ENCODE measurements around the gene FAM184A. TPM values are rescaled to one million over a fixed set of nuclear protein-coding genes. Genes with fewer than 3 reads are reported as not detected.

FAM184A gene
- total RNA-seq, 1 experiment from 2014 or later, result 13.3 TPM

DNA sequence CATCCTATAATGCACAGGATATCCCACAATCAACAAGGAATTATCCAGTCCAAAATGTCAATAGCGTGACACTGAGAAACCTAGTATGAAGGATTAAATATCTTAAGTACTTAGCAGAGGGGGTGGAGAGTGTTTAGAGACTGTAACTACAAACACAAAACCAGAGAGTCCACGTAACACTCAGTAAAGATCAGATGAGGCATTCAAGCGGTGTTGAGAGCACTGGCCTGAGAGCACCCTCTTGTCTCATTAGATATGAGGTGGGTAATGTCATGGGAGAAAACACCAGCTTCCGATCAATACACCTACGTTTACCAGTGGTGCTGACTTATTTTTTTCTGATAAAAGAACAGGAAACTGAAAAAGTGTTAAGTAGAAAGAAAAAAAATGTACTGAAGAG, 2.3 kb downstream of the FAM184A start:
- ChIA-PET CTCF (no interaction called here), POLR2A (no interaction called here)
- TF ChIP-seq TEAD4 (CRISPR knock-in tag; IDR thresholded peaks at IDR 0.05), result no peak
- TF ChIP-seq, protein P1, sequence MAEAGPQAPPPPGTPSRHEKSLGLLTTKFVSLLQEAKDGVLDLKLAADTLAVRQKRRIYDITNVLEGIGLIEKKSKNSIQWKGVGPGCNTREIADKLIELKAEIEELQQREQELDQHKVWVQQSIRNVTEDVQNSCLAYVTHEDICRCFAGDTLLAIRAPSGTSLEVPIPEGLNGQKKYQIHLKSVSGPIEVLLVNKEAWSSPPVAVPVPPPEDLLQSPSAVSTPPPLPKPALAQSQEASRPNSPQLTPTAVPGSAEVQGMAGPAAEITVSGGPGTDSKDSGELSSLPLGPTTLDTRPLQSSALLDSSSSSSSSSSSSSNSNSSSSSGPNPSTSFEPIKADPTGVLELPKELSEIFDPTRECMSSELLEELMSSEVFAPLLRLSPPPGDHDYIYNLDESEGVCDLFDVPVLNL (CRISPR knock-in tag; IDR thresholded peaks at IDR 0.05; ENCODE audit: borderline replicate concordance, low read depth), result no peak
- no peak for TF ChIP-seq GABPB1 (CRISPR knock-in tag; IDR thresholded peaks at IDR 0.05)
- TF ChIP-seq, protein P2, sequence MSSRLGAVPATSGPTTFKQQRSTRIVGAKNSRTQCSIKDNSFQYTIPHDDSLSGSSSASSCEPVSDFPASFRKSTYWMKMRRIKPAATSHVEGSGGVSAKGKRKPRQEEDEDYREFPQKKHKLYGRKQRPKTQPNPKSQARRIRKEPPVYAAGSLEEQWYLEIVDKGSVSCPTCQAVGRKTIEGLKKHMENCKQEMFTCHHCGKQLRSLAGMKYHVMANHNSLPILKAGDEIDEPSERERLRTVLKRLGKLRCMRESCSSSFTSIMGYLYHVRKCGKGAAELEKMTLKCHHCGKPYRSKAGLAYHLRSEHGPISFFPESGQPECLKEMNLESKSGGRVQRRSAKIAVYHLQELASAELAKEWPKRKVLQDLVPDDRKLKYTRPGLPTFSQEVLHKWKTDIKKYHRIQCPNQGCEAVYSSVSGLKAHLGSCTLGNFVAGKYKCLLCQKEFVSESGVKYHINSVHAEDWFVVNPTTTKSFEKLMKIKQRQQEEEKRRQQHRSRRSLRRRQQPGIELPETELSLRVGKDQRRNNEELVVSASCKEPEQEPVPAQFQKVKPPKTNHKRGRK (CRISPR knock-in tag; IDR thresholded peaks at IDR 0.05; ENCODE audit: borderline replicate concordance), result no peak
- H3K27ac Mint-ChIP-seq, result no peak overlapping the region
- ATAC-seq, result no peak
- no peak overlapping the region for H3K4me3 Mint-ChIP-seq
- no peaks in the 10 kb centered on the region for H3K36me3 Mint-ChIP-seq
- peaks cover 6% of the 10 kb centered on the region for H3K9me3 Mint-ChIP-seq
- peaks cover 33% of the 10 kb centered on the region for H3K27me3 Mint-ChIP-seq (ENCODE audit: low read depth)
- peaks cover 35% of the 10 kb centered on the region for H3K4me1 Mint-ChIP-seq
- no peak for DNase-seq (ENCODE audit: low spot score)

DNA sequence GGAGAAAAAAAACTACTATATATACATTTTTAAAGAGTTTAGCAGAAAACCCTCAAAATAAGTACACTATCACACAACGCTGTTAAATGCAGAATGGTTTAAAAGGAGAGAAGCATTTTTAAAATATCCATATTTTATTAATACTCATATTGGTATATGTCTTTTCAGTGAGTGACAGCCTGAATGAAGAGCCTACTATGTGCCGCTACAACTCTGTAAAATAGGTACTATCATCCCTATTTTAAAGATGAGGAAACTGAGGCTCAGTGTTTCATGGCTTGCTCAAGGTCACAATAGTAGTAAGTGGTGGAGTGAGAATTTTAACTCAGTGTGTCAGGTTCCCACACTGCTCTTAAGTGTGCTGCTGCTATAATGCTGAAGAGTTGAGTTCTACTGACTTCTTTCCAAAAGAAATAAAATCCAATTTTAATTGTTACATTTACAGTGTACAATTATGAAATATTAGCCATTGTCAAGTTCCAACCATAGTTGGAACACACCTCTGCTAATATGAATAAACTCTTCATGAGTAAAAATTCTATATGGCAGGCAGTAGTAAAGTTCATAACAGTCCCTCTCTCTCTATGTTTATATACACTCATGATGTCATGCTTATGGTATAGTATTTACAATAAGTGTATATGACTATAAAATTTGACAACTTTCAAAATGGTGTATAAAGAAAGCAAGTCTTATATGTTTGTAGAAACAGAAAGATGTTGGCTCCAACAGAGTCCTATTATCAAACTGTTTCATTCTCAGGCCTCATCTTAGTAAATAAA, 3.1 kb downstream of the FAM184A start:
- ChIA-PET POLR2A (no interaction called here), CTCF (no interaction called here)
- TF ChIP-seq, protein P3, sequence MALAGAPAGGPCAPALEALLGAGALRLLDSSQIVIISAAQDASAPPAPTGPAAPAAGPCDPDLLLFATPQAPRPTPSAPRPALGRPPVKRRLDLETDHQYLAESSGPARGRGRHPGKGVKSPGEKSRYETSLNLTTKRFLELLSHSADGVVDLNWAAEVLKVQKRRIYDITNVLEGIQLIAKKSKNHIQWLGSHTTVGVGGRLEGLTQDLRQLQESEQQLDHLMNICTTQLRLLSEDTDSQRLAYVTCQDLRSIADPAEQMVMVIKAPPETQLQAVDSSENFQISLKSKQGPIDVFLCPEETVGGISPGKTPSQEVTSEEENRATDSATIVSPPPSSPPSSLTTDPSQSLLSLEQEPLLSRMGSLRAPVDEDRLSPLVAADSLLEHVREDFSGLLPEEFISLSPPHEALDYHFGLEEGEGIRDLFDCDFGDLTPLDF (CRISPR knock-in tag; IDR thresholded peaks at IDR 0.05), result no peak
- TF ChIP-seq, protein P4, sequence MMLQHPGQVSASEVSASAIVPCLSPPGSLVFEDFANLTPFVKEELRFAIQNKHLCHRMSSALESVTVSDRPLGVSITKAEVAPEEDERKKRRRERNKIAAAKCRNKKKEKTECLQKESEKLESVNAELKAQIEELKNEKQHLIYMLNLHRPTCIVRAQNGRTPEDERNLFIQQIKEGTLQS (CRISPR knock-in tag; conservative IDR thresholded peaks at IDR 0.05), result no peak
- TF ChIP-seq ETV6 (CRISPR knock-in tag; IDR thresholded peaks at IDR 0.05) (no peak), ZNF219 (CRISPR knock-in tag; IDR thresholded peaks at IDR 0.05; ENCODE audit: borderline replicate concordance) (no peak), SMAD4 (CRISPR knock-in tag; IDR thresholded peaks at IDR 0.05) (no peak), ZBTB21 (CRISPR knock-in tag; IDR thresholded peaks at IDR 0.05; ENCODE audit: borderline replicate concordance) (no peak), KAT7 (CRISPR knock-in tag; IDR thresholded peaks at IDR 0.05; ENCODE audit: borderline replicate concordance) (no peak), MYBL2 (CRISPR knock-in tag; IDR thresholded peaks at IDR 0.05) (no peak), CBFB (CRISPR knock-in tag; IDR thresholded peaks at IDR 0.05; ENCODE audit: low read depth) (no peak), GABPB1 (CRISPR knock-in tag; IDR thresholded peaks at IDR 0.05) (no peak), HMGA2 (CRISPR knock-in tag; IDR thresholded peaks at IDR 0.05) (no peak)
- TF ChIP-seq, protein P5, sequence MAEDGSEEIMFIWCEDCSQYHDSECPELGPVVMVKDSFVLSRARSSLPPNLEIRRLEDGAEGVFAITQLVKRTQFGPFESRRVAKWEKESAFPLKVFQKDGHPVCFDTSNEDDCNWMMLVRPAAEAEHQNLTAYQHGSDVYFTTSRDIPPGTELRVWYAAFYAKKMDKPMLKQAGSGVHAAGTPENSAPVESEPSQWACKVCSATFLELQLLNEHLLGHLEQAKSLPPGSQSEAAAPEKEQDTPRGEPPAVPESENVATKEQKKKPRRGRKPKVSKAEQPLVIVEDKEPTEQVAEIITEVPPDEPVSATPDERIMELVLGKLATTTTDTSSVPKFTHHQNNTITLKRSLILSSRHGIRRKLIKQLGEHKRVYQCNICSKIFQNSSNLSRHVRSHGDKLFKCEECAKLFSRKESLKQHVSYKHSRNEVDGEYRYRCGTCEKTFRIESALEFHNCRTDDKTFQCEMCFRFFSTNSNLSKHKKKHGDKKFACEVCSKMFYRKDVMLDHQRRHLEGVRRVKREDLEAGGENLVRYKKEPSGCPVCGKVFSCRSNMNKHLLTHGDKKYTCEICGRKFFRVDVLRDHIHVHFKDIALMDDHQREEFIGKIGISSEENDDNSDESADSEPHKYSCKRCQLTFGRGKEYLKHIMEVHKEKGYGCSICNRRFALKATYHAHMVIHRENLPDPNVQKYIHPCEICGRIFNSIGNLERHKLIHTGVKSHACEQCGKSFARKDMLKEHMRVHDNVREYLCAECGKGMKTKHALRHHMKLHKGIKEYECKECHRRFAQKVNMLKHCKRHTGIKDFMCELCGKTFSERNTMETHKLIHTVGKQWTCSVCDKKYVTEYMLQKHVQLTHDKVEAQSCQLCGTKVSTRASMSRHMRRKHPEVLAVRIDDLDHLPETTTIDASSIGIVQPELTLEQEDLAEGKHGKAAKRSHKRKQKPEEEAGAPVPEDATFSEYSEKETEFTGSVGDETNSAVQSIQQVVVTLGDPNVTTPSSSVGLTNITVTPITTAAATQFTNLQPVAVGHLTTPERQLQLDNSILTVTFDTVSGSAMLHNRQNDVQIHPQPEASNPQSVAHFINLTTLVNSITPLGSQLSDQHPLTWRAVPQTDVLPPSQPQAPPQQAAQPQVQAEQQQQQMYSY (CRISPR knock-in tag; IDR thresholded peaks at IDR 0.05), result no peak
- TF ChIP-seq, protein P6, sequence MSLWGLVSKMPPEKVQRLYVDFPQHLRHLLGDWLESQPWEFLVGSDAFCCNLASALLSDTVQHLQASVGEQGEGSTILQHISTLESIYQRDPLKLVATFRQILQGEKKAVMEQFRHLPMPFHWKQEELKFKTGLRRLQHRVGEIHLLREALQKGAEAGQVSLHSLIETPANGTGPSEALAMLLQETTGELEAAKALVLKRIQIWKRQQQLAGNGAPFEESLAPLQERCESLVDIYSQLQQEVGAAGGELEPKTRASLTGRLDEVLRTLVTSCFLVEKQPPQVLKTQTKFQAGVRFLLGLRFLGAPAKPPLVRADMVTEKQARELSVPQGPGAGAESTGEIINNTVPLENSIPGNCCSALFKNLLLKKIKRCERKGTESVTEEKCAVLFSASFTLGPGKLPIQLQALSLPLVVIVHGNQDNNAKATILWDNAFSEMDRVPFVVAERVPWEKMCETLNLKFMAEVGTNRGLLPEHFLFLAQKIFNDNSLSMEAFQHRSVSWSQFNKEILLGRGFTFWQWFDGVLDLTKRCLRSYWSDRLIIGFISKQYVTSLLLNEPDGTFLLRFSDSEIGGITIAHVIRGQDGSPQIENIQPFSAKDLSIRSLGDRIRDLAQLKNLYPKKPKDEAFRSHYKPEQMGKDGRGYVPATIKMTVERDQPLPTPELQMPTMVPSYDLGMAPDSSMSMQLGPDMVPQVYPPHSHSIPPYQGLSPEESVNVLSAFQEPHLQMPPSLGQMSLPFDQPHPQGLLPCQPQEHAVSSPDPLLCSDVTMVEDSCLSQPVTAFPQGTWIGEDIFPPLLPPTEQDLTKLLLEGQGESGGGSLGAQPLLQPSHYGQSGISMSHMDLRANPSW (CRISPR knock-in tag; conservative IDR thresholded peaks at IDR 0.05; ENCODE audit: low read depth), result no peak
- TF ChIP-seq, protein P7, sequence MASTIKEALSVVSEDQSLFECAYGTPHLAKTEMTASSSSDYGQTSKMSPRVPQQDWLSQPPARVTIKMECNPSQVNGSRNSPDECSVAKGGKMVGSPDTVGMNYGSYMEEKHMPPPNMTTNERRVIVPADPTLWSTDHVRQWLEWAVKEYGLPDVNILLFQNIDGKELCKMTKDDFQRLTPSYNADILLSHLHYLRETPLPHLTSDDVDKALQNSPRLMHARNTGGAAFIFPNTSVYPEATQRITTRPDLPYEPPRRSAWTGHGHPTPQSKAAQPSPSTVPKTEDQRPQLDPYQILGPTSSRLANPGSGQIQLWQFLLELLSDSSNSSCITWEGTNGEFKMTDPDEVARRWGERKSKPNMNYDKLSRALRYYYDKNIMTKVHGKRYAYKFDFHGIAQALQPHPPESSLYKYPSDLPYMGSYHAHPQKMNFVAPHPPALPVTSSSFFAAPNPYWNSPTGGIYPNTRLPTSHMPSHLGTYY (CRISPR knock-in tag; IDR thresholded peaks at IDR 0.05), result no peak
- no peak for ATAC-seq
- Mint-ChIP-seq H3K27me3 (ENCODE audit: low read depth) (peaks cover 25% of the 10 kb centered on the region), H3K36me3 (no peaks in the 10 kb centered on the region), H3K9me3 (no peaks in the 10 kb centered on the region), H3K4me1 (peaks cover 35% of the 10 kb centered on the region), H3K27ac (no peak overlapping the region), H3K4me3 (no peak overlapping the region)
- no peak for DNase-seq (ENCODE audit: low spot score)

Data from WTC11 (cell line).